ENCODE data around the gene CADM1.

DNA sequence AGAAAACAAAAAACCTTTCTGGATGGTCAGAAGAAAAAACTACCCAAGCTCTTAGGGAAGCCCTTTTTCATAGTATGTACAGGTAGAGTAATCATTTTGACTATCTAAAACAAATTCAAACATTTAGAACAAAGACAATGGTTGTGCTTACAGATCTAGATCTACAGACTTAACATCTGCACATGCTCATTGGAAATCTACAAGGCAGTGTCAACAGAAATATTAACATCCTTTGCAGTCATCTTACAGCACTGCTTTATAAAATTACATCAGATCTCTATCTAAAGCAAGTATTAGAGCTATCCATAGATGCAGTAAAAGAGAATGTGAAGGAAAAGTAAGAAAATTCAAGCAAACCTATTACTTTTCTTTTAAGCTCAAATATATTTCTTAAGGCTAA, 110.3 kb downstream of the CADM1 start:
- TF ChIP-seq, protein P1, sequence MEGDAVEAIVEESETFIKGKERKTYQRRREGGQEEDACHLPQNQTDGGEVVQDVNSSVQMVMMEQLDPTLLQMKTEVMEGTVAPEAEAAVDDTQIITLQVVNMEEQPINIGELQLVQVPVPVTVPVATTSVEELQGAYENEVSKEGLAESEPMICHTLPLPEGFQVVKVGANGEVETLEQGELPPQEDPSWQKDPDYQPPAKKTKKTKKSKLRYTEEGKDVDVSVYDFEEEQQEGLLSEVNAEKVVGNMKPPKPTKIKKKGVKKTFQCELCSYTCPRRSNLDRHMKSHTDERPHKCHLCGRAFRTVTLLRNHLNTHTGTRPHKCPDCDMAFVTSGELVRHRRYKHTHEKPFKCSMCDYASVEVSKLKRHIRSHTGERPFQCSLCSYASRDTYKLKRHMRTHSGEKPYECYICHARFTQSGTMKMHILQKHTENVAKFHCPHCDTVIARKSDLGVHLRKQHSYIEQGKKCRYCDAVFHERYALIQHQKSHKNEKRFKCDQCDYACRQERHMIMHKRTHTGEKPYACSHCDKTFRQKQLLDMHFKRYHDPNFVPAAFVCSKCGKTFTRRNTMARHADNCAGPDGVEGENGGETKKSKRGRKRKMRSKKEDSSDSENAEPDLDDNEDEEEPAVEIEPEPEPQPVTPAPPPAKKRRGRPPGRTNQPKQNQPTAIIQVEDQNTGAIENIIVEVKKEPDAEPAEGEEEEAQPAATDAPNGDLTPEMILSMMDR (IDR thresholded peaks at IDR 0.05; ENCODE audit: low read depth, low read length) = no peak
- TF ChIP-seq EZH2phosphoT487 (IDR thresholded peaks at IDR 0.05; ENCODE audit: low read depth) = no peak

Data from OCI-LY3 (cell line).